H9 (cell line): ENCODE data around the gene TEX11. TPM values are rescaled to one million over a fixed set of nuclear protein-coding genes. Genes with fewer than 3 reads are reported as not detected.

Source experiments
- DNase-seq: peaks from one replicate; pipeline ENCODE4 v3.0.0-alpha.2; 2017
- H2AFZ ChIP-seq: one replicate; pipeline ENCODE4 v1.6.1; 2013; ENCODE audit warnings: mild to moderate bottlenecking, low read length, control low read depth, moderate library complexity
- H2AK5ac ChIP-seq: 2 replicates; pipeline ENCODE4 v1.6.1; 2013; ENCODE audit warnings: low read length, control low read depth, mixed read lengths; ENCODE audit not compliant: insufficient read length
- H2BK120ac ChIP-seq: one replicate; pipeline ENCODE4 v1.6.1; 2013; ENCODE audit warnings: low read depth, mild to moderate bottlenecking, low read length, control low read depth, inconsistent platforms; ENCODE audit not compliant: poor library complexity, severe bottlenecking
- H2BK12ac ChIP-seq: 2 replicates; pipeline ENCODE4 v1.6.1; 2013; ENCODE audit warnings: low read length, control low read depth, mixed read lengths, low read depth; ENCODE audit not compliant: insufficient read length
- H2BK15ac ChIP-seq: 2 replicates; pipeline ENCODE4 v1.6.1; 2013; ENCODE audit warnings: low read depth, low read length, control low read depth
- H2BK20ac ChIP-seq: one replicate; pipeline ENCODE4 v1.6.1; 2013; ENCODE audit warnings: low read depth, mild to moderate bottlenecking, low read length, control low read depth, inconsistent platforms; ENCODE audit not compliant: poor library complexity, severe bottlenecking
- H2BK5ac ChIP-seq: 2 replicates; pipeline ENCODE4 v1.6.1; 2013; ENCODE audit warnings: low read length, control low read depth, mixed read lengths; ENCODE audit not compliant: insufficient read length
- H3K14ac ChIP-seq: 2 replicates; pipeline ENCODE4 v1.6.1; 2013; ENCODE audit warnings: low read length, control low read depth; ENCODE audit not compliant: insufficient read depth
- H3K18ac ChIP-seq: 2 replicates; pipeline ENCODE4 v1.6.1; 2013; ENCODE audit warnings: low read depth, mild to moderate bottlenecking, mixed read lengths, low read length, control low read depth; ENCODE audit not compliant: insufficient read length
- H3K23ac ChIP-seq: 2 replicates; pipeline ENCODE4 v1.6.1; 2013; ENCODE audit warnings: low read length, control low read depth, mixed read lengths, low read depth; ENCODE audit not compliant: insufficient read length
- H3K23me2 ChIP-seq: 2 replicates; pipeline ENCODE4 v1.6.1; 2013; ENCODE audit warnings: low read depth, mild to moderate bottlenecking, mixed read lengths, low read length, control low read depth; ENCODE audit not compliant: insufficient read length, poor library complexity, severe bottlenecking
- H3K27ac ChIP-seq: 2 replicates; pipeline ENCODE4 v1.5.1; 2013; ENCODE audit warnings: low read length, control low read depth, mixed read lengths, low read depth; ENCODE audit not compliant: insufficient read length
- H3K27me3 ChIP-seq: 2 replicates; pipeline ENCODE4 v1.6.1; 2013; ENCODE audit warnings: low read length, control low read depth, inconsistent platforms; ENCODE audit not compliant: insufficient read depth
- H3K4ac ChIP-seq: 2 replicates; pipeline ENCODE4 v1.6.1; 2013; ENCODE audit warnings: low read depth, mild to moderate bottlenecking, control low read depth, inconsistent platforms, low read length, moderate library complexity
- H3K4me1 ChIP-seq: 2 replicates; pipeline ENCODE4 v1.6.1; 2013; ENCODE audit warnings: low read length, control low read depth, inconsistent platforms; ENCODE audit not compliant: insufficient read depth
- H3K4me2 ChIP-seq: 2 replicates; pipeline ENCODE4 v1.6.1; 2013; ENCODE audit warnings: low read length, control low read depth, mixed read lengths; ENCODE audit not compliant: insufficient read length, insufficient read depth
- H3K56ac ChIP-seq: 2 replicates; pipeline ENCODE4 v1.6.1; 2013; ENCODE audit warnings: low read depth, mild to moderate bottlenecking, mixed read lengths, low read length, control low read depth; ENCODE audit not compliant: insufficient read length
- H3K79me1 ChIP-seq: 2 replicates; pipeline ENCODE4 v1.6.1; 2013; ENCODE audit warnings: low read depth, mild to moderate bottlenecking, moderate library complexity, low read length, control low read depth, inconsistent platforms; ENCODE audit not compliant: insufficient read depth, poor library complexity, severe bottlenecking
- H3K79me2 ChIP-seq: 2 replicates; pipeline ENCODE4 v1.6.1; 2013; ENCODE audit warnings: low read length, control low read depth, inconsistent platforms; ENCODE audit not compliant: insufficient read depth
- H3K9ac ChIP-seq: 2 replicates; pipeline ENCODE4 v1.6.1; 2013; ENCODE audit warnings: low read length, control low read depth, mixed read lengths; ENCODE audit not compliant: insufficient read length; ENCODE audit errors: extremely low read depth
- H3K9me3 ChIP-seq: one replicate; pipeline ENCODE4 v1.6.1; 2013; ENCODE audit warnings: low read depth, low read length, inconsistent platforms; ENCODE audit not compliant: control insufficient read depth
- H3T11ph ChIP-seq: one replicate; pipeline ENCODE4 v1.6.1; 2013; ENCODE audit warnings: mild to moderate bottlenecking, low read length, control low read depth, inconsistent platforms
- H4K20me1 ChIP-seq: one replicate; pipeline ENCODE4 v1.6.1; 2013; ENCODE audit not compliant: control insufficient read depth, insufficient read length, insufficient read depth
- H4K5ac ChIP-seq: 2 replicates; pipeline ENCODE4 v1.6.1; 2013; ENCODE audit warnings: low read depth, mild to moderate bottlenecking, mixed read lengths, low read length, control low read depth; ENCODE audit not compliant: insufficient read length
- H4K8ac ChIP-seq: replicated peaks from 2 replicates; pipeline ENCODE4 v1.6.1; 2013; ENCODE audit warnings: low read length, control low read depth, mixed read lengths, low read depth; ENCODE audit not compliant: insufficient read length
- H4K91ac ChIP-seq: 2 replicates; pipeline ENCODE4 v1.6.1; 2013; ENCODE audit warnings: low read depth, mild to moderate bottlenecking, moderate library complexity, mixed read lengths, low read length, control low read depth; ENCODE audit not compliant: insufficient read length
- H3K27ac Mint-ChIP-seq, 3 experiments: 2 replicates in 2 of 3; 3 replicates in 1 of 3; pipeline ENCODE4 v1.8.0; 2020 to 2021; ENCODE audit warnings: mixed read lengths in 3 of 3, mild to moderate bottlenecking in 1 of 3, moderate library complexity in 1 of 3
- H3K27me3 Mint-ChIP-seq: 2 replicates; pipeline ENCODE4 v1.8.0; 2021; ENCODE audit warnings: low read depth, mild to moderate bottlenecking, moderate library complexity, mixed read lengths
- H3K36me3 Mint-ChIP-seq, 3 experiments: 2 replicates in 2 of 3; 3 replicates in 1 of 3; pipeline ENCODE4 v1.8.0; 2020 to 2021; ENCODE audit warnings: low read depth in 3 of 3, mixed read lengths in 3 of 3; ENCODE audit not compliant: insufficient read depth in 1 of 3
- H3K4me1 Mint-ChIP-seq, 2 experiments: 2 replicates each; pipeline ENCODE4 v1.8.0; 2020; ENCODE audit warnings: mixed read lengths in 2 of 2
- H3K4me3 Mint-ChIP-seq, 2 experiments: 2 replicates in 1 of 2; 3 replicates in 1 of 2; pipeline ENCODE4 v1.8.0; 2020 to 2021; ENCODE audit warnings: mild to moderate bottlenecking in 2 of 2, mixed read lengths in 2 of 2, moderate library complexity in 1 of 2
- H3K9me3 Mint-ChIP-seq, 2 experiments: 2 replicates in 1 of 2; 3 replicates in 1 of 2; pipeline ENCODE4 v1.8.0; 2020; ENCODE audit warnings: mild to moderate bottlenecking in 2 of 2, mixed read lengths in 2 of 2, moderate library complexity in 1 of 2
- WGBS: extraction: QIAGEN DNeasy Blood & Tissue Kit; methylation state at CpG from one replicate; pipeline ENCODE4 v1.1.7; 2013; ENCODE audit warnings: missing lambda C conversion rate, low lambda C conversion rate, mixed read lengths; ENCODE audit not compliant: insufficient read length; ENCODE audit errors: extremely low coverage; 5-methylcytosine and 5-hydroxymethylcytosine counted together
- total RNA-seq: library from RNA; stranded (reverse); gene quantifications from 2 replicates; pipeline ENCODE4 v1.2.1, GENCODE V29; 2021
- TF ChIP-seq, protein P1 (sequence below): fragments of 200-600 bp; sonication (generic); conservative IDR thresholded peaks from 3 replicates; pipeline ENCODE4 v1.8.0; 2021; ENCODE audit warnings: antibody characterized with exemption, mild to moderate bottlenecking

TEX11 gene
- total RNA-seq, 1 experiment from 2014 or later, result 0.22 TPM

DNA sequence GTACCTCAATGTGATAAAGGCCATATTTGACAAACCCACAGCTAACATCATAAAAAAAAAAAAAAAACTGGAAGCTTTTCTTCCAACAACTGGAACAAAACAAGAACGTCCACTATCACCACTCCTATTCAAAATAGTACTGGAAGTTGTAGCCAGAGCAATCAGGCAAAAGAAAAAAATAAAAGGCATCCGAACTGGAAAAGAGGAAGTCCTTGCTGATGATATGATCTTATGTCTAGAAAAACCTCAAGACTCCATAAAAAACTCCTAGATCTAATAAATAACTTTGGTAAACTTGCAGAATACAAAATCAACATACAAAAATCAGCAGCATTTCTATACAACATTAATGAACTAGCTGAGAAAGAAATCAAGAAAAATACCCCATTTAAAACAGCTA is 134.3 kb downstream of the TEX11 start:
- no peak for DNase-seq
- H3K9me3 Mint-ChIP-seq, result peaks cover 62 to 72% of the 10 kb centered on the region in 2 experiments
- Histone ChIP-seq H3K18ac (no peak overlapping the region), H4K20me1 (no peaks in the 10 kb centered on the region), H3K4me2 (no peak overlapping the region), H3K14ac (no peak overlapping the region), H2BK15ac (no peak overlapping the region), H3K9me3 (peaks cover 18% of the 10 kb centered on the region), H3K79me1 (no peaks in the 10 kb centered on the region), H4K5ac (no peak overlapping the region), H2BK20ac (no peak overlapping the region), H4K8ac (no peak overlapping the region), H3K79me2 (no peaks in the 10 kb centered on the region), H3K56ac (no peak overlapping the region), H2BK120ac (no peak overlapping the region), H3K4me1 (no peaks in the 10 kb centered on the region), H3K23me2 (no peaks in the 10 kb centered on the region), H2AK5ac (no peak overlapping the region), H3K27ac (no peak overlapping the region), H4K91ac (no peak overlapping the region), H3K23ac (no peak overlapping the region), H2AFZ (no peak overlapping the region), H3K4ac (no peak overlapping the region), H2BK12ac (no peak overlapping the region), H3T11ph (no peak overlapping the region), H3K9ac (no peak overlapping the region), H2BK5ac (no peak overlapping the region), H3K27me3 (no peaks in the 10 kb centered on the region)
- no peak overlapping the region for H3K4me3 Mint-ChIP-seq
- H3K27ac Mint-ChIP-seq, result no peak overlapping the region
- H3K27me3 Mint-ChIP-seq, result no peaks in the 10 kb centered on the region; the same call in 1 of the 2 replicates
- WGBS, result no CpG with 5 or more reads among the region's 2 CpGs
- H3K4me1 Mint-ChIP-seq, result no peaks in the 10 kb centered on the region
- H3K36me3 Mint-ChIP-seq, result peaks cover 1 to 9% (median 2%) of the 10 kb centered on the region in 3 experiments; a peak in 5 of 7 replicates
- TF ChIP-seq, protein P1, sequence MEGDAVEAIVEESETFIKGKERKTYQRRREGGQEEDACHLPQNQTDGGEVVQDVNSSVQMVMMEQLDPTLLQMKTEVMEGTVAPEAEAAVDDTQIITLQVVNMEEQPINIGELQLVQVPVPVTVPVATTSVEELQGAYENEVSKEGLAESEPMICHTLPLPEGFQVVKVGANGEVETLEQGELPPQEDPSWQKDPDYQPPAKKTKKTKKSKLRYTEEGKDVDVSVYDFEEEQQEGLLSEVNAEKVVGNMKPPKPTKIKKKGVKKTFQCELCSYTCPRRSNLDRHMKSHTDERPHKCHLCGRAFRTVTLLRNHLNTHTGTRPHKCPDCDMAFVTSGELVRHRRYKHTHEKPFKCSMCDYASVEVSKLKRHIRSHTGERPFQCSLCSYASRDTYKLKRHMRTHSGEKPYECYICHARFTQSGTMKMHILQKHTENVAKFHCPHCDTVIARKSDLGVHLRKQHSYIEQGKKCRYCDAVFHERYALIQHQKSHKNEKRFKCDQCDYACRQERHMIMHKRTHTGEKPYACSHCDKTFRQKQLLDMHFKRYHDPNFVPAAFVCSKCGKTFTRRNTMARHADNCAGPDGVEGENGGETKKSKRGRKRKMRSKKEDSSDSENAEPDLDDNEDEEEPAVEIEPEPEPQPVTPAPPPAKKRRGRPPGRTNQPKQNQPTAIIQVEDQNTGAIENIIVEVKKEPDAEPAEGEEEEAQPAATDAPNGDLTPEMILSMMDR, result no peak
